Stimulated activated CD8-positive, alpha-beta memory T cell treated with anti-CD3 and anti-CD28 coated beads, Interleukin-4, amount 100 ng/mL, for 48 hours (primary cell): ENCODE data around the gene SLC10A3.
A peak's percentile ranks its signal among the peaks of the same experiment; 100 is the strongest.

ENCODE experiments used
- DNase-seq: peaks from one replicate; pipeline ENCODE4 v3.0.0-alpha.2; 2020

SLC10A3 gene

DNA sequence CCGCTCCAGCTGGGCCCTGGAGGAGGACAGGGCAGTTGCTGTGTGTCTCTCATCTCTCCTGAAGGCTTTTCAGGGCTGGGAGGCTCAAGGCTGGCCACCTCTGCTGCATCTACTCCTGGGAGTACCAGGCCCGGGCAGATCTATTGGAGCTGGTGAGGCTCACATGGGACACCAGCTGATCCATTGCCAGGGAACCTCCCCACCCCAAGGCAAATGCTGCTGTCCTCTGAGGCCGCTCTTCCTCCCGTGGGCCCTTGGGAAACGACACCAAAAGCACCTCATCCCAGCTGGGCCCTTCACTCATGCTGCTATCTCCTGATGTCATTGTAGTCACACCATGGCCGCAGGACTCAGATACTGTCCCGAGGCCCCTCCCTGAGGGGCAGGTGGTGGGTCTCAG is 7.6 kb downstream of the SLC10A3 start:
- DNase-seq = no peak

DNA sequence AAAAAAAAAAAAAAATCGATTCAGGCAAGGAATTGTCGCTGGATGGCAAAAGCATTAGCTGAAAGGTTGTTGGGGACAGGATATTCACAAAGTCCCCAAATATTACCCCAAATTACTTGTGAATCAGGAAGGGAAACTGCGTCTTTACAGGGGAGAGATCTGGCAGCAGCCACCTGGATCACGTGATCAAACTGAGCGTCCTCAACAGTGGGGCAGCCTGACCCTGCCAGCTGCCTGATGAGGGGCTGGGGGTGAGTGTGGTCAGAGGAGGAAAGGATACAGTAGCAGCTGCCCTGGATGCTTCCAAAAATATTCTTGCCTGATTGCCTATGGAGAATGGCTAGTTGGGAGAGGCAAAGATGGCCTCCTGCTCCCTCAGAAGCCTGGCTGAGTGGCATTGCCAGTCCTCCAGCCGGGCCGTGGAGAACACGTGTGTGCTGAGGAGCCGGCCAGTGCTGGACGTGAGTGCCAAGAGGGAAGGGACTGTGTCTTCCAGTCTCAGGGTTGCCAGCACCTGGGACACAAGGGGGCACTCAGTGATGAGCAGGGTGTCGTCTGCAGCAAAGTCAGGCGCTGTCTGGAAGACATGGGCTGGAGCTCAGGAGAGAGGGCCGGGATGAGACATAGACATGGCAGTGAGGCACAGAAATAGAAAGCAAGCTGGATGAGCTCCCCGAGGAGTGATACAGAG is 8.4 kb downstream of the SLC10A3 start:
- no peak for DNase-seq

DNA sequence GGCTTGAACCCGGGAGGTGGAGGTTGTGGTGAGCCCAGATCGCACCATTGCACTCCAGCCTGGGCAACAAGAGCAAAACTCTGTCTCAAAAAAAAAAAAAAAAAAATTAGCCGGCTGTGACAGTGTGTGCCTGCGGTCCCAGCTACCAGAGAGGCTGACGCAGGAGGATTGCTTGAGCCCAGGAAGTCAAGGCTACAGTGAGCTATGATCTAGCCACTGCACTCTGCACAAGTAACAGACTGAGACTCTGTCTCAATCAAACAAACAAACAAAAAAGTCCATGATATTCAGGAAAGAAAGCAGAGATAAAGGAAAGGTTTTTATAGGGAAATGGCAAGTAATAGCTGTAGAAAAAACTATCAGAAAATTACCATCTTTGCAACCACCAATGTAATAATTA is 9.2 kb downstream of the SLC10A3 start:
- DNase-seq = no peak

DNA sequence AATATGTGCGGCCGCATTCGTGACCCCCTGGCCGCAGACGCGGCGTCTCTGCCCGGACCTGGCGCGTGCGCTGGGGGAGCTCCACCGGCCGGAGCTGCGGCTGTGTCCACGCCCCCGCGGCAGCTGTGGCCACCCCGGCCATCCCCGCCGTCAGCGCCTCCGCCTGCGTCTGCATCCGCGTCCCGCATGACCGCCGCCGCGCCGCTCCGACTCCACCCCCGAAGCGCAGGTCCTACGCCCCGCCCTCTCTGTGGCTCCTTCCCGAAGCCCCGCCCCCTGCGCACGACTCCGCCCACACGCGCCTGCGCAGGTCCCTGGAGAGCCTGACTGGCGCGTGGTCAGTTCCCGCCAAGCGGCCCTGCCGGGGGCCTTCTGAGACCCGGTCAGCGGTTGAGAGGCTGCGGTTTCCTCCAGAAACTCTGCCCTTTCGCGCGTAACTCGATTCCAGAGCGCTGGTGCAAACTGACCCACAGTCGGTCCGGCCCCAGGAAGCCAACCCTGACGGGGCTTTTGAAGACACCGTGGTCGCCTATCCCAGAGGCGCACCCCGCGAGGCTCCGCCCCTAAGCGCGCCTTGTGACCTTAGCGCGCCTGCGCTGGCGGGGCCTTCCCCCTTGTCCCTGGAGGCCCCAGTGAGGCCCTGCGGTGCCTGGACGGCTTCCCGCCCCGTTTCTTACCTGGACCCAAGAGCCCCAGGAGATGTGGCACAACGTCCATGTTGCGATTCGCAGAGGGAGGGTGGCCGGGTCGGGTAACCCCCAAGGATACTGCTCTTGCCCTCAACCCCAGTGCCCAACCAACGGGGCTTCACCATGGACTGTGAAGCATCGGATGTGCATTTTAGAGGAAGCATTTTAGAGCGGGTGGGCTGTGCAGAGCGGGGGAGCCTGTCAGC is 11.5 kb downstream of the SLC10A3 start, which contains the start of gene LAGE3:
LAGE3 (minus strand) TSS at position 554 of the 895 bp plus-strand sequence; CDS start at position 188, 366 bp downstream.
- peak; percentile 96 for DNase-seq

- no peak for DNase-seq
Observed at GRCh38 chrX:154477891-154478477, 12.4 kb downstream of the SLC10A3 start.

GRCh38 chrX:154476821-154477220 is 13.6 kb downstream of the SLC10A3 start:
- no peak for DNase-seq

GRCh38 chrX:154473683-154474082 is 16.7 kb downstream of the SLC10A3 start:
- DNase-seq = no peak

GRCh38 chrX:154472685-154473632 is 17.5 kb downstream of the SLC10A3 start:
- no peak for DNase-seq

GRCh38 chrX:154471839-154472684 is 18.4 kb downstream of the SLC10A3 start:
- no peak for DNase-seq

GRCh38 chrX:154470914-154471568 is 19.4 kb downstream of the SLC10A3 start:
- DNase-seq = no peak

GRCh38 chrX:154470434-154470833 is 20.0 kb downstream of the SLC10A3 start:
- DNase-seq = no peak

DNA sequence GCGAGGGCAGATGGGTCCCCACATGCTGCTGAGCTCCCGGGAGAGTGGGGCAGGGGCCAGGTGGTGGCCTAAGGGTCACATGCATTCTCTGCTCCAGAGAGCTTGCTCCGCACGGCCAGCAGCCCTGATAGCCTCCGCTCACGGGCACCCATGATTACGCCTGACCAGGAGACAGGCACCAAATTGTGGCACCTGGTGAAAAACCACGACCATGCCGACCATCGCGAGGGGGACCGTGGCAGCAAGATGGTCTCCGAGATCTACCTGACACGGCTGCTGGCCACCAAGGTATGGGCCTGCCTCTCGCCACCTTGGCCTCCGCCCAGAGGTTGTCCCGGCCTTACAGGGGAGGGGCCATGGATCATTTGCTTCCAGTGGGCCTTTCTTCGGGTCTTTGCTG is 20.5 kb downstream of the SLC10A3 start:
- DNase-seq = no peak

GRCh38 chrX:154469114-154469513 is 21.3 kb downstream of the SLC10A3 start:
- no peak for DNase-seq

DNA sequence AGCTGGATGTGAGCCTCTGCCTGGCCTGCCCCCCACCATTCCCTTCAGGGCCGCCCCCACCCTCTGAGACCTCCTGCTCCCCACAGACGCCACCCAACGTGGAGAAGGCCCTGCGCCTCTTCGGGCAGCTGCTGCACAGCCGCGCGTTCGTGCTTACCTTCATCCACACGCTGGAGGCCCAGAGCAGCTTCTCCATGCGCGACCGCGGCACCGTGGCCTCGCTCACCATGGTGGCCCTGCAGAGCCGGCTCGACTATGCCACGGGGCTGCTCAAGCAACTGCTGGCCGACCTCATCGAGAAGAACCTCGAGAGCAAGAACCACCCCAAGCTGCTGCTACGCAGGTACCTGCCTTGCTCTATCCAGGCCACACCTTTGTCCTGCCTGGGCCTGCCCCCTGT is 22.2 kb downstream of the SLC10A3 start:
- DNase-seq = no peak

DNA sequence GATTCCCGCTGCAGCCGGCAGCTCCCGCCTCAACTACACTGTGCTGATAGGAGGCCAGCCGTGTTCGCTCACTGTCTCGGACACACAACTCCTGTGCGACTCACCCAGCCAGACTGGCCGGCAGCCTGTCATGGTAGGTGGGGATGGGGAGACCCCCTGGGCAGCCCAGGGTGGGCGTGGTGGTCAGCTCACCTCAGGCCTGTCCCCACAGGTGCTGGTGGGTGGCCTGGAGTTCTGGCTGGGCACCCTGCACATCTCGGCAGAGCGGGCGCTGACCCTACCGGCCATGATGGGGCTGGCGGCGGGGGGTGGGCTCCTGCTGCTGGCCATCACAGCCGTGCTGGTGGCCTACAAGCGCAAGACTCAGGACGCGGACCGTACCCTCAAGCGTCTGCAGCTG is 22.9 kb downstream of the SLC10A3 start:
- no peak for DNase-seq

DNA sequence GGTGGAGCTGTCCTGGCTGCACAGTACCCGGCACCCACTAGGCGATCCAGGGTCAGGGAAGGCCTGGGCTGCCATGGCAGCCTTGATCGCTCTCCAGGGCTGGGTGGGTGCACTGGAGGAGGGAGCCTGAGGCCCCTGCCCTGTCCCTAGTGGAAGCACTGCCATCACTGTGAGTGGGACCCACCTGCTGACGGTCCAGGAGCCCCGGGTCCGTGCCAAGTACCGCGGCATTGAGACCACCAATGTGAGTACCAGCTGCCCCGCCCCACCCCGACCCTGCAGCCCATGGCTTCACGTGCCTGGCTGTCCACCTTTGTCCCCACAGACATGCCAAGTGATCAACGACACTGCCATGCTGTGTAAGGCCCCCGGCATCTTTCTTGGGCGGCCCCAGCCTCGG is 23.5 kb downstream of the SLC10A3 start:
- DNase-seq = no peak

GRCh38 chrX:154466036-154466435 is 24.4 kb downstream of the SLC10A3 start:
- no peak for DNase-seq

- no peak for DNase-seq
Observed at GRCh38 chrX:154465601-154466000, 24.8 kb downstream of the SLC10A3 start.

DNA sequence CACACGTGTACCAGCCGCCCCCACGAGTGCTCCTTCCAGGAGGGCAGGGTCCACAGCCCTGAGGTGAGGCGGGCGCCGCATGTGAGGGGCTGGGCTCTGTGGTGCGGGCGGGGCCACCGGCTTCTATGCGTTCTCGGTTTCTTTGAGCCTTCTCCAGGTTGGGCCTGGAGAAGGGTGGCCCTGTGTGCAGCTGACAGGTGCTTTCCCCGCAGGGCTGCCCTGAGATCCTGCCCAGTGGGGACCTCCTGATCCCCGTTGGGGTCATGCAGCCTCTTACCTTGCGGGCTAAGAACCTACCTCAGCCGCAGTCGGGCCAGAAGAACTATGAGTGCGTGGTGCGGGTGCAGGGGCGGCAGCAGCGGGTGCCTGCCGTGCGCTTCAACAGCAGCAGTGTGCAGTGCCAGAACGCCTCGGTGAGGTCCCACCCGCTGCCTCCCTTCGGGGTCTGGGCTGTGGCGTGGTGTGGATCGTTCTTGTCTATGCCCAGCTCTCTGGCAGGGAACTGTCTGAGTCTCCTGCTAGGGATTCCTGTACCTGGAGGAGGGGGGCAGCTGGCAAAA is 25.5 kb downstream of the SLC10A3 start:
- DNase-seq = no peak

- no peak for DNase-seq
Observed at GRCh38 chrX:154463611-154464220, 26.7 kb downstream of the SLC10A3 start.
